Central memory CD8-positive, alpha-beta T cell (primary cell): Measurements from ENCODE around the gene EXOC6B.

ENCODE experiments used
- ATAC-seq: fragments of 150-1000 bp; cut with Tn5 transposase; replicated peaks from 2 replicates; pipeline ENCODE4 v1.10.0; 2022; ENCODE audit warnings: mild to moderate bottlenecking, moderate FRiP score, moderate number of reproducible peaks; ENCODE audit not compliant: poor library complexity, severe bottlenecking; ENCODE audit errors: extremely low read depth
- DNase-seq, 2 donors: peaks; one replicate each; pipeline ENCODE4 v3.0.0; 2021; ENCODE audit warnings: low spot score in 2 of 2
- H3K27ac Mint-ChIP-seq: one replicate; pipeline ENCODE4 v1.8.0; 2022; ENCODE audit warnings: low read depth, mild to moderate bottlenecking, moderate library complexity, mixed read lengths
- H3K27me3 Mint-ChIP-seq: one replicate; pipeline ENCODE4 v1.8.0; 2022; ENCODE audit warnings: mixed read lengths
- H3K36me3 Mint-ChIP-seq: one replicate; pipeline ENCODE4 v1.8.0; 2022; ENCODE audit warnings: mild to moderate bottlenecking, moderate library complexity, mixed read lengths; ENCODE audit not compliant: insufficient read depth
- H3K4me1 Mint-ChIP-seq: one replicate; pipeline ENCODE4 v1.8.0; 2022; ENCODE audit warnings: mixed read lengths
- H3K4me3 Mint-ChIP-seq: one replicate; pipeline ENCODE4 v1.8.0; 2022; ENCODE audit warnings: mild to moderate bottlenecking, moderate library complexity, mixed read lengths
- H3K9me3 Mint-ChIP-seq: one replicate; pipeline ENCODE4 v1.8.0; 2022; ENCODE audit warnings: mixed read lengths

EXOC6B gene

DNA sequence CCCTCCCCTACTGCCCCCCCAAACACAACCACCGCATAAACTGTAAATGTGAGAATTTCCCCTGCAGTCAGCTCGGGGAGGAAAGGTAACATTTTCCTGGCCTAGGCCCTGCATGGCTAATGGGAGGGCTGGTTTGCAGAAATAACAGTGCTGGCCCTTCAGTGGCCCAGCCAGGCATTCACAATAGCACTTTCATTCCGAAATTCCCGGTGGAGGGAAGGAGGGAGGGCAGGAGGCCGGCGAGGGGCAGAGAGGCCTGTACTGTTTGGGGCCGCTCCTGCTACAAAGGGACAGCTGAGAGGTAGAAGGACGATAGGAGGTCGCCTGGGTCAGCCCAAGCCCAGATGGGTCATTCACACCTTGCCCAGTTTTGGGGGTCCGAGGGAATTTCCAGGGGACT is 689.5 kb downstream of the EXOC6B start:
- DNase-seq (no peak), ATAC-seq (no peak)
- H3K4me1 Mint-ChIP-seq, result peaks cover 6% of the 10 kb centered on the region
- peaks cover 6% of the 10 kb centered on the region for H3K27me3 Mint-ChIP-seq
- H3K9me3 Mint-ChIP-seq, result no peaks in the 10 kb centered on the region
- no peak overlapping the region for H3K4me3 Mint-ChIP-seq
- no peak overlapping the region for H3K27ac Mint-ChIP-seq
- H3K36me3 Mint-ChIP-seq, result peaks cover 1% of the 10 kb centered on the region

DNA sequence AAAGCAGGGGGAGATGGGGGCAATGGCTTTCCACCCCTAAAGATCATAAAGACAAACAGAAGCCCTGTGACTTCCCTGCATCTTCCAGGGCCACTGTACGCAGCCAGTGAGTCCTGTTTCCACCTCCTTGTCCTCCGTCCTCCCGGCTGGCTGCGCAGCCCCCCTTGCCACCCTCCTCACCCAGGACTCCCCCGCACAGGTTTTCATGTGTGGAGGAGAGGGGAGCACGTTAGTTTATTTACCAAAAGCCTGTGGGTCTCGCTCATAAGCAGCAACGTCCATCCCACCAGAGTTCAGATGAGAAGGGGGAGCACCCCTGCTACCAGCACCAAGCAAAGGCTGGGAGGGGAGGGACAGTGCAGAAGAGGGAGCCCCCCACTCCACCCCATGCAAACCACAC is 689.9 kb downstream of the EXOC6B start:
- peaks cover 6% of the 10 kb centered on the region for H3K4me1 Mint-ChIP-seq
- H3K4me3 Mint-ChIP-seq, result no peak overlapping the region
- H3K27ac Mint-ChIP-seq, result no peak overlapping the region
- ATAC-seq, result no peak
- DNase-seq, result no peak
- H3K27me3 Mint-ChIP-seq, result peaks cover 6% of the 10 kb centered on the region
- H3K36me3 Mint-ChIP-seq, result peaks cover 1% of the 10 kb centered on the region
- no peaks in the 10 kb centered on the region for H3K9me3 Mint-ChIP-seq

DNA sequence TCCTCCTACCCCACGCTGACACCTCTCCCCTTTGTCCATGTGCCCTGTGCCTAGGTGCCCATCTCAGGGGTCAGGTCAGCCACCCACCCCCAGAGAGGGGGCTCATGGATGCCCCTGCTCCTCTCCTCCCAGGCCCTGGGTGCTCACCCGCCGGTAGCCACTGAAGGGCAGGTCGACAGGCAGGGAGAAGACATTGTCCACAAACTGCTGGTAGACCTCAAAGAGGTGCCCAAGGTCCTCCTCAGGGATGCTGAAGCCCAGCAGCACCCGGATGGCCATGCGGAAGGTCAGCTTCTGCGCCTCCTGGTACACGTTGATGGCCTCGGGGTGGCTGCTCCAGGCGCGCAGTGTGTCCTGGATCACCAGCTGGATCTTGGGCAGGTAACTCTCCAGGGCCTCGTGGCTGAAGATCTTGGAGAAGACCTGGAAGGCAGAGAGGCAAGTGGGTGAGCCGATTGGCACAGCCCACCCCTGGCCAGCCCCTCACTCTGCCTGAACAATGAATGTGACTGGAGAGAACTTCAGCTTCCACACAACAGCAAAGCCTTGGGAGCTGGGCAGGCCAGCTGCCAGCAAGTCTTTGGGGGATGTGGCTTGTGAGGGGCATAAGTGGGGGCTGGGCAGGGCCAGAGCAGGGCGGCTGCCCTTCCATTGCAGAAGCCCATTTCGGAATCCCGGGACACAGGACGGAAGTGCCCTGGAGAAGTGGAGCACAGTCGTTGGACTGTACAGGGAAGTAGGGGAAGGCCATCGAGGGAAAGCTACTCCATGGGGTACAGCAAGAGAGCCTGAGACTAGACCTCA is 690.6 kb downstream of the EXOC6B start:
- H3K9me3 Mint-ChIP-seq, result no peaks in the 10 kb centered on the region
- H3K27ac Mint-ChIP-seq, result no peak overlapping the region
- peaks cover 6% of the 10 kb centered on the region for H3K4me1 Mint-ChIP-seq
- peaks cover 1% of the 10 kb centered on the region for H3K36me3 Mint-ChIP-seq
- no peak overlapping the region for H3K4me3 Mint-ChIP-seq
- peaks cover 12% of the 10 kb centered on the region for H3K27me3 Mint-ChIP-seq
- DNase-seq (no peak), ATAC-seq (no peak)

DNA sequence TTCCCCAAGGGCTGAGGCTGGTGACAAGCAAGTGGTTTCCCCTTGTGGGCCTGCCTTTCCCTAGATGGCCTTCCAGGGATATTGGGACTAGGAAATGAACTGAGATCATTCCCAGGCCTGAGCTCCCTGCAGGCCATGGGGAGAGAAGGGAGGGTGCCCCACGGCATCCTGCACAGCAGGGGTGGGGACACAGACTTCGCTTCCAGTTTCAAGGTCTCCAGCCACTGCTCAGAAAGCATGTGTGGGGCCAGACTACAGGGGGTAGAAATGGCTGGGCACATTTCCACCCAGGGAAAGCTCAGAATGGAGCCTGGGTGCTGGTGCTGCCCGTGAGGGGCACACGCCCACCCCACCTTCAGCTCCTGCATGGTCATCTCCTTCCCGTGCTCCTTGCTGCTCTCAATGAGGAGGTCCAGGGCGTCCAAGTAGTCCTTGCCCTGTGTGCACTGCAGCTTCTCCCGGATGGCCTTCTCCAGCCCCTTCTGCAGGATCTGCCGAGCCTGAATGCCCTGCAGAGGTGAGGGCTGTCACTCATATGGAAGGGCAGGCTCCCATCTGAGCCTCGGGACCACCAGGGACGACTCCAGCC is 691.3 kb downstream of the EXOC6B start:
- no peak for ATAC-seq
- Mint-ChIP-seq H3K4me1 (peaks cover 6% of the 10 kb centered on the region), H3K27ac (no peak overlapping the region), H3K9me3 (no peaks in the 10 kb centered on the region), H3K36me3 (peaks cover 1% of the 10 kb centered on the region), H3K4me3 (no peak overlapping the region), H3K27me3 (peaks cover 16% of the 10 kb centered on the region)
- no peak for DNase-seq

DNA sequence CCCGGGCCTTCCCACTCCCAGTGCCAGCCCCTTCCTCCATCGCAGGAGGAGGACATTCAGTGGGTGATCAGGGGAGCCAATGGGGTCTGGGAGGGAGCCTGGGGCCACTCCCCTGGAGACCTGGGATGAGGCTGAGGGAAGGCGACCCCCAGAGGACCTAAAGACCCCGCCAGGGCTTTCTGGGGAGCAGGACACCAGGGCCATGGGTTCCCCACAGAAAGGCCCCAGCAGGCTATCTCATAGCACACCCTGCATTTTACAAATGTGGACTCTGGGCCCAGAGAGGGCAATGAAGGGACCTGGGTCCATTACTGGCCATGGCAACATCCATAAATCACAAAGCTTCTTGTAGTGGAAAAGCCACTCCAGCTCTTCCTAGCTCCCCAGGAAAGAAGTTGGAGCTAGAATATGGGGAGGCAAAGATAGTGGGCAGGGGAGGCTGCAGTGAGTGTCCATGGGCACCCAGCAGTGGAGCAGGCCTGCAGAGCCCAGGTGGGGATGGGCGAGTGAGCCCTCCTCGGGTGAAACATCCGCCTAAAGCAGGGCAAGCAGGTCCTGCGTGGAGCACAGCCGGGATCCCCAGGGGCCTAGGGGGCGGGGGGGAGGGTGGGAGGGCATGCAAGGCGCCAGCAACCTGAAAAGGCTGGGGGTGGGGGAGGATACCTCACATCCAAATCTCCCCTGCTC is 692.0 kb downstream of the EXOC6B start:
- H3K36me3 Mint-ChIP-seq, result peaks cover 1% of the 10 kb centered on the region
- ATAC-seq (no peak), DNase-seq (no peak)
- no peak overlapping the region for H3K27ac Mint-ChIP-seq
- H3K9me3 Mint-ChIP-seq, result no peaks in the 10 kb centered on the region
- peaks cover 6% of the 10 kb centered on the region for H3K4me1 Mint-ChIP-seq
- no peak overlapping the region for H3K4me3 Mint-ChIP-seq
- peaks cover 21% of the 10 kb centered on the region for H3K27me3 Mint-ChIP-seq

DNA sequence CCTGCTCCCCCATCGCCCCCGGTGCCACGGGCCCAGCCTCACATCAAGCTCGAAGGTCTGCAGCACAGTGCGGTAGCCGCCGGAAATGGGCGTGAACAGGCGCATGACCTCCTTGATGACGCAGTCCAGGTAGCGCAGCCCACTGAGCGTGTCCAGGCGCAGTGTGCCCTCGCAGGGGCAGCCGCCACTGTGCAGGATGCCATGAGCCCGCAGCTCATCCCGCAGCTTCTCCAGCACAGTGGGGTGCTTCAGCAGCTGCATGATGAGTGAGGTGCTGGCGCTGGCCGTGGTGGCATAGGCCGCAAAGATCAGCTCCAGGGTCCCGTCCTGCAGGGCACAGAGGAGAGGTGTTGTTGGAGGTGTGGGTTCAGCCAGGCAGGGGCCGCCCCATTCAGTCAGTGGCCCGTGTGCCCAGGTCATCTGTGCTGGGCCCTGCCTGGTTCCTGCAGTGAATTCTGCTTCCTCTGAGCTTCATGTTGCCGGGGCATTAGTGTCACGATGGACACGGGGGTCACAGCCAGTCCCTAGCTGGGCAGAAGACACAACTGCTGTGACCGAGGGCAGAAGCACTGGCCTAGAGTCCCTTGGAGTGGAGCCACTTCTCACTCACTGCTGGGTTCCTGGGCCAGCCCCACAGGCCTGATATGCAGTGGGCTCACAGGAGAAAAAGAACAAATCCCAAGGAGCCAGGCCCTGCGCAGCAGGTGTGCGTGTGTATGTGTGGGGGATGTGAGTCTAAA is 692.7 kb downstream of the EXOC6B start:
- ATAC-seq (no peak), DNase-seq (no peak)
- Mint-ChIP-seq H3K36me3 (peaks cover 1% of the 10 kb centered on the region), H3K27ac (no peak overlapping the region), H3K4me3 (no peak overlapping the region), H3K27me3 (peaks cover 25% of the 10 kb centered on the region), H3K9me3 (no peaks in the 10 kb centered on the region), H3K4me1 (peaks cover 6% of the 10 kb centered on the region)

DNA sequence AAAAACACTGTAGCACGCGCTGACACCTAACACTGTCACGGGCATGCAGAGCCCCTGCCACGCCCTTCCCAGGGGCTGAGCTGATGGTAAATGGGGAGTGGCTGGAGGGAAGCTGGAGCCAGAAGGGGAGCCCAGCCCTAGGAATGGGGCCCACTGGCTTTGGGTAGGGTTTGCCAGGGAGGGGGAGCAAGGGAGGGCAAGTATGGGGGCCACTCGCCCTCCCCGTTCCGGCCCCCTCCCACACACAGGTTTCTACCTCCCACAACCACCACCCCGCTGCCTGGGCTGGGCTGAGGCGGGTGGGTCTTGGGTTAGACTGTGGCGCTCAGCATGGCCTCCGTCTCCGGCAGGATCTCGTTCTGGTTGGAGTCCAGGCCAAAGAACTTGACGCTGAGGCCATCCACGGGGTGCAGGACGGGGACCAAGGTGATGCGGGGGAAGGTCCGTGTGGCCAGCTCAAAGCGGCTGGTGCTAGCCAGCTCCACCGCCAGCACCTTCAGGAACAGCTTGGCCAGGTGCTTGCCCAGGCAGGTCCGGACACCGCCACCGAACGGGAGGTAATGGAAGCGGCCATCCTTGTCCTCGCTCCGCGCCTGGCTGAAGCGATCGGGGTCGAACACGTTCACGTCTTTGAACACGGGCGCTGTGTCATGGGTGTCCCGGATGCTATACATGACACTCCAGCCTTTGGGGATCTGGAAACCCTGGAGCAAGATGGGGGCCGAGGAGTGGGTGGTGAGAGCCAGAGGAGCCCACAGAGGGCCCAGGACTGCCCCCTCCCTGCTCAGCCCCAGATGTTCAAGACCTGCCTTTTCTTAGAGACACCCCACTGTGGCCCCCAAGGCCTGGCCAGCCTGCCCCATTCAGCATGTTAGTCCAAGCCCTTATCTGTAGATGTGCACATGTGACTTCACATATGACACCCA is 693.7 kb downstream of the EXOC6B start:
- peaks cover 25% of the 10 kb centered on the region for H3K27me3 Mint-ChIP-seq
- DNase-seq, result no peak
- ATAC-seq, result no peak
- H3K36me3 Mint-ChIP-seq, result no peaks in the 10 kb centered on the region
- peaks cover under 1% of the 10 kb centered on the region for H3K4me1 Mint-ChIP-seq
- no peak overlapping the region for H3K4me3 Mint-ChIP-seq
- H3K9me3 Mint-ChIP-seq, result no peaks in the 10 kb centered on the region
- no peak overlapping the region for H3K27ac Mint-ChIP-seq

DNA sequence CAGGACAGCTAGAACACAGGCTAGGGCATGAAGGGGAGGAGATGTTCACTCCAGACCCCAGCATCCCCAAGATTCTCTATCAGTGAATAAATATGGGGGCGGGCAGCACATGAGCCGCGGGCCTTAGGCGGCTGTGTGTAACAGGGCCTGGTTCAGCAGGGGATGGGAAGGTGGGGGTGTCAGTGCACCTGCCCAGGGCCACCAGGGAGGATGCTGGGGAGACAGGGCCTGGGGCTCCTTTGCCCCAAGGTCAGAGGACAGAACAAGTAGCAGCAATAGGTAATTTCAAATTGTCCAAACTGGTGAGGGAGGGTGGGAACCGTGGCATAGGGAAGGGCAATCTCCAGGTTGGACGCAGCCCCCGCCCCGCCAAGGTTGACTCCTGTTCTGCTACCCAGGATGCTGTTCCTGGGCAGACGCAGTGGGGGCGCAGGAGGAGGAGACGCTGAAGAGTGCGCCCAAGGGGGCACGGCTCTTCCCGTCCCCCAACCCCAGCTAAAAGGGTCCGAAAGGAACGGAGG is 694.4 kb downstream of the EXOC6B start:
- DNase-seq (no peak), ATAC-seq (no peak)
- Mint-ChIP-seq H3K27me3 (peaks cover 31% of the 10 kb centered on the region), H3K4me1 (no peaks in the 10 kb centered on the region), H3K9me3 (no peaks in the 10 kb centered on the region), H3K4me3 (no peak overlapping the region), H3K27ac (no peak overlapping the region), H3K36me3 (no peaks in the 10 kb centered on the region)

DNA sequence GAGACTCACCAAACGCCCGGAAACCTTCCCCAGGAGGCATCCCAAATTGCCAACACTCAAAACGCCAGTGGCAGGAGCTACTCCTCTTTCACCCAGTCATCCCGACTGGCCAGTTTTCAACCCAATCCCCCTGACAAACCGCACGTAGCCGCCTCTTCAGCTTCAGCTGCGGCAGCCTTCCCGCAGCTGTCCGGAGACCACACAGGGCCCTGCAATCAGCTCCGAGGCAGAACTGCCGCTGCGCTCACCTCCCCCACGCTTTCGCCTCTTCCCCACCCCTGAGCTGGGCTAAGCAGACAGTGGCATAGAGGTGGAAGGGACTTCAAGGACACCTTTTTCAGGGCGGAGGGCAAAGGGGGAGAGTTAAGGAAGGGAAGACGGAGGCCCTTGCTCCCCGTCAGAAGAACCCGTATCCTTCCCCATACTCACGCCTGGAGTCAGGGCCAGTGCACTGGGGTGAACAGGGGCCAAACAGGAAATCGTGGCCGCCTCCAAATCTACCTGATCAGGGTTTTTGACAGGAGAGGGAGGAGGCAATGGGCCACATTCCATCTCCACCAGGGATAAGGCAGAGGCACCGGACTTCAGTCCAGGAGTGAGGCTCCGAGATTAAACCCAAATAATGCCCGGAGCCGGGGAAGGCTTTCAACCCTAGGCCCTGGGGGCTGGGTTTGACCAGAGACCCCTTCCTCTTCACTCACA is 695.0 kb downstream of the EXOC6B start:
- no peak for DNase-seq
- ATAC-seq, result no peak
- Mint-ChIP-seq H3K36me3 (no peaks in the 10 kb centered on the region), H3K27ac (no peak overlapping the region), H3K27me3 (peaks cover 37% of the 10 kb centered on the region), H3K4me1 (no peaks in the 10 kb centered on the region), H3K9me3 (no peaks in the 10 kb centered on the region), H3K4me3 (no peak overlapping the region)

DNA sequence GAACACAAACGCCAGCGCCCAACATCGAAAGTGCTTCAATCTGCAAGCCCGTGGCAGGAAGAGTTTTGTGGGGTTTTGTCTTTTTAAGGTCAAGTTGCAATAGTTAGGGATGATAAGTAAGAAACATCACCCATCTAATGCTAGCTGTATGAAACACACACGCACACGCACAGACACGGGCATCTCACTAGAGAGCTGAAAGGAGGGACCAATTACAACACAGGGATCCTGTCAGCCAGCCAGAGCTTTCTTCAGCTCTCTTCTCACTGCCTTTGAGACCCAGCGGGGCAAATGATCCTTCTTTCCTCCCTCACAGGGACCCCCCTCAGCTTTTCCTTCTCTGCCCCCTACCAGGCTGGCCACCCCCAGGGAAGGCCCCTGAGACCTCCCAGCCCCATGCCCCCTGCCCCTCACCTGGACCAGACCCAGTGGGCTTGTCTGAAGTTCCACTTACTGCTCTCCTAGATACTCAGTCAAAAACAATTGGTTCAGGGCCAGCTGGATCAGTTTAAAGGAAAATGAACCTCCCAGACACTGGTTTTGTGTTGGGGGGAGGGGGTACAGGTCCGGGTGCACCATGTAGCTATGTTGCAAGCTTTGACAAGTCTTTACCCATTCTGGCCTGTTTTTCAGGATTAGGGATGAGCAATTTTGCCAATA is 696.0 kb downstream of the EXOC6B start:
- no peak for ATAC-seq
- DNase-seq, result no peak
- Mint-ChIP-seq H3K9me3 (no peaks in the 10 kb centered on the region), H3K4me3 (no peak overlapping the region), H3K36me3 (no peaks in the 10 kb centered on the region), H3K27ac (no peak overlapping the region), H3K4me1 (no peaks in the 10 kb centered on the region), H3K27me3 (peaks cover 37% of the 10 kb centered on the region)

DNA sequence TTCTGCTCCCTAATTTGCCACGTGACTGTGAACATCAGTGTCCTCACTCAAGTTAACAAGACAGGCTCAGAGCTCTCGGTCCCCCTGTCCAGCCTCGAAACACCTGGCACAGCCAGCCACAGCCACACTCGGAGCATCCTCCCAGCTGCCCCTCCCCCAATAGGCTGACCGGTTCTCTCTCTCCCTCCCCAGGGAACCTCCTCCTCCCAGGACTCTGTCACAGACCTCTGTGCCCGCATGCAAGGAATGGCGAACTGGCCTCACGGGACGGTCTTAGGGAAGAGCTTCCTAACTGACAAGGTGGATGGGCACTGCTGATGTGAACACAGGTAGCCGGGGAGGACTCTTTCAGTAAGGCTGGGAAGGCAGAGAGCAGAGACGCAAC is 697.0 kb downstream of the EXOC6B start:
- ATAC-seq, result no peak
- Mint-ChIP-seq H3K9me3 (no peaks in the 10 kb centered on the region), H3K27ac (no peak overlapping the region), H3K4me3 (no peak overlapping the region), H3K36me3 (peaks cover 1% of the 10 kb centered on the region), H3K27me3 (peaks cover 47% of the 10 kb centered on the region), H3K4me1 (no peaks in the 10 kb centered on the region)
- DNase-seq, result no peak
